Peyer's patch (tissue), 4 donors: ENCODE measurements around the gene HYAL2.

Source experiments
- POLR2A ChIP-seq, 2 donors: fragments of 450-650 bp; IDR thresholded peaks; one replicate each; pipeline ENCODE4 v1.5.1; 2017; ENCODE audit warnings: antibody characterized with exemption in 2 of 2, mild to moderate bottlenecking in 2 of 2, moderate library complexity in 2 of 2
- TF ChIP-seq, protein P1 (sequence below), 6 experiments: fragments of 450-650 bp in 4 of 6; fragments of 200-600 bp in 2 of 6; sonication (generic) in 1 of 6; IDR thresholded peaks; one replicate each; pipeline ENCODE4 v1.5.1; 2017 to 2019; ENCODE audit warnings: antibody characterized with exemption in 6 of 6, mild to moderate bottlenecking in 3 of 6, moderate library complexity in 1 of 6

DNA sequence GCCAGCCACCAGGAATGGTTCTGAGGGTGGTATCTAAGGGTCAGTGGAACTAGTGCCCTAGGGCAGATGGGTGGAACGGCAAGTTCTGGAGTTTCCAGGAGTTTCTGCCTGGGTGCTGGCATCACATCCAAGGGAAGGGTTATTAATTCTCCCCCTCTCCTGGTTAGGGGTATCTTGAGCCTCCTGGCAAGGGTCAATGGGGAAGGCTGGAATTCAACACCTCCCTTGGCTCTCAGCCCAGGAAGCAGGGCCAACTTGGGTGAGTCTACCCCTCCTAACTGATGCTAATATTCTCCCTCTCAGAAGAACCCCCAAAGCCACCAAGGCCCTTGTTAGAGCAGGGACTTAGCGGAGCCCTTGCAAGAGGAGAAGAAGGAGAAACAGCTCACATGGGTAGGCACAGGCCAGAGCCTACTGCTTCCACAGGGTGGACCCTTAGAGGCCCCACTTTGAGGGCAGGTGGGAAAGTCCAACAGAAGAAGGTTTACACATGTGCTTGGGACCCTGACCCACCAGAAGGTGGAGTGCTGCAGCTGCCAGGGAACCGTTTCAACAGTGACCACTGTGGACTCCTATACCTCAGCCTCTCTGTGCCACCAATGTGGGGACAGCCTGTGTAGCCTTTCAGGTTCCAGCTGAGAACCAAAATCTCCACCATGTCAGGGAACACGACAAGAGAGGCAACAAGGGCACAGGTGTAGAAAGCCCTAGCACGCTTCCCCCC is 33.4 kb upstream of the HYAL2 start:
- TF ChIP-seq, protein P1, sequence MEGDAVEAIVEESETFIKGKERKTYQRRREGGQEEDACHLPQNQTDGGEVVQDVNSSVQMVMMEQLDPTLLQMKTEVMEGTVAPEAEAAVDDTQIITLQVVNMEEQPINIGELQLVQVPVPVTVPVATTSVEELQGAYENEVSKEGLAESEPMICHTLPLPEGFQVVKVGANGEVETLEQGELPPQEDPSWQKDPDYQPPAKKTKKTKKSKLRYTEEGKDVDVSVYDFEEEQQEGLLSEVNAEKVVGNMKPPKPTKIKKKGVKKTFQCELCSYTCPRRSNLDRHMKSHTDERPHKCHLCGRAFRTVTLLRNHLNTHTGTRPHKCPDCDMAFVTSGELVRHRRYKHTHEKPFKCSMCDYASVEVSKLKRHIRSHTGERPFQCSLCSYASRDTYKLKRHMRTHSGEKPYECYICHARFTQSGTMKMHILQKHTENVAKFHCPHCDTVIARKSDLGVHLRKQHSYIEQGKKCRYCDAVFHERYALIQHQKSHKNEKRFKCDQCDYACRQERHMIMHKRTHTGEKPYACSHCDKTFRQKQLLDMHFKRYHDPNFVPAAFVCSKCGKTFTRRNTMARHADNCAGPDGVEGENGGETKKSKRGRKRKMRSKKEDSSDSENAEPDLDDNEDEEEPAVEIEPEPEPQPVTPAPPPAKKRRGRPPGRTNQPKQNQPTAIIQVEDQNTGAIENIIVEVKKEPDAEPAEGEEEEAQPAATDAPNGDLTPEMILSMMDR (IDR thresholded peaks at IDR 0.05) = no peak
- no peak for TF ChIP-seq POLR2A (IDR thresholded peaks at IDR 0.05)
